ENCODE data around the gene PLXNA1. TPM values are rescaled to one million over a fixed set of nuclear protein-coding genes. Genes with fewer than 3 reads are reported as not detected.

PLXNA1 gene
- total and polyA plus RNA-seq, 2 experiments from 2014 or later = 11.0 to 73.5 TPM

DNA sequence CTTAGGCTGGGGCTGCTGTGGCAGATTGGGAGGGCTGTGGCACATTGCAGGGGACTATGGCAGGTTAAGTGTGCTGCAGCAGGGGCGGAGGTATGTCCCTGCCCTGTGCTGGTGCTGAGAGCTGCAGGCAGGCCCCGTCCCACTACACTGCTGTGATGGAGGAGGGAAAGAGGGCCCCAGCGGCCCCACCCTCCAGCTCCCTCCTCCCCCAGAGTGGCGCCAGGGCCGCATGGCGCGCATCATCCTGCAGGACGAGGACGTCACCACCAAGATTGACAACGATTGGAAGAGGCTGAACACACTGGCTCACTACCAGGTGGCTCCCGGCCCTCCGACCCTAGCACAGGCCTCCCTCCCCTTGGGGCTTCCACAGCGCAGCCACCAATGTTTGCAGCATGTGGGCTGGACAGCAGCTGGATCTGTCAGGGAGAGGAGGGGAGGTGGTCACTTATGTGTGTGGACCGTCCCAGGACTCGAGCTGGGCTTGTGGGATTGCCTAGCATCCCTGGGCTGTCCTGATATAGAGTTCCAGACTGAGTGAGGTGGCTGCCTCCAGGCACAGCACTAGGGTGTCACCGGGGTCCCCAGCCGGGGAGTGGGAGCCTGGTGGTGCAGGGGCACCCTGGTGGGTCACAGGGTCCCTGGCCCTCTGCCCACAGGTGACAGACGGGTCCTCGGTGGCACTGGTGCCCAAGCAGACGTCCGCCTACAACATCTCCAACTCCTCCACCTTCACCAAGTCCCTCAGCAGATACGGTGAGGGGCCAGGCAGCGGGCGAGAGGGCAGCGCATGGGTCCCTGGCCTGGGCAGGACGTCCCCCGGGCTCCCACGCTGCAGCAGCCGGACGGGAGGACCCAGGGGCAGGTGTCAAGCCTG lies 46.1 kb downstream of the PLXNA1 start (continued):
- TF ChIP-seq, protein P1, sequence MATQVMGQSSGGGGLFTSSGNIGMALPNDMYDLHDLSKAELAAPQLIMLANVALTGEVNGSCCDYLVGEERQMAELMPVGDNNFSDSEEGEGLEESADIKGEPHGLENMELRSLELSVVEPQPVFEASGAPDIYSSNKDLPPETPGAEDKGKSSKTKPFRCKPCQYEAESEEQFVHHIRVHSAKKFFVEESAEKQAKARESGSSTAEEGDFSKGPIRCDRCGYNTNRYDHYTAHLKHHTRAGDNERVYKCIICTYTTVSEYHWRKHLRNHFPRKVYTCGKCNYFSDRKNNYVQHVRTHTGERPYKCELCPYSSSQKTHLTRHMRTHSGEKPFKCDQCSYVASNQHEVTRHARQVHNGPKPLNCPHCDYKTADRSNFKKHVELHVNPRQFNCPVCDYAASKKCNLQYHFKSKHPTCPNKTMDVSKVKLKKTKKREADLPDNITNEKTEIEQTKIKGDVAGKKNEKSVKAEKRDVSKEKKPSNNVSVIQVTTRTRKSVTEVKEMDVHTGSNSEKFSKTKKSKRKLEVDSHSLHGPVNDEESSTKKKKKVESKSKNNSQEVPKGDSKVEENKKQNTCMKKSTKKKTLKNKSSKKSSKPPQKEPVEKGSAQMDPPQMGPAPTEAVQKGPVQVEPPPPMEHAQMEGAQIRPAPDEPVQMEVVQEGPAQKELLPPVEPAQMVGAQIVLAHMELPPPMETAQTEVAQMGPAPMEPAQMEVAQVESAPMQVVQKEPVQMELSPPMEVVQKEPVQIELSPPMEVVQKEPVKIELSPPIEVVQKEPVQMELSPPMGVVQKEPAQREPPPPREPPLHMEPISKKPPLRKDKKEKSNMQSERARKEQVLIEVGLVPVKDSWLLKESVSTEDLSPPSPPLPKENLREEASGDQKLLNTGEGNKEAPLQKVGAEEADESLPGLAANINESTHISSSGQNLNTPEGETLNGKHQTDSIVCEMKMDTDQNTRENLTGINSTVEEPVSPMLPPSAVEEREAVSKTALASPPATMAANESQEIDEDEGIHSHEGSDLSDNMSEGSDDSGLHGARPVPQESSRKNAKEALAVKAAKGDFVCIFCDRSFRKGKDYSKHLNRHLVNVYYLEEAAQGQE (IDR thresholded peaks at IDR 0.05; ENCODE audit: unreplicated experiment) = no peak
- no peak for TF ChIP-seq EZH2phosphoT487 (IDR thresholded peaks at IDR 0.05; ENCODE audit: unreplicated experiment)

GRCh38 chr3:127029658-127030507 lies 47.0 kb downstream of the PLXNA1 start:
- Histone ChIP-seq H3K4me3 (no peak overlapping the region), H3K27ac (ENCODE audit: low read depth) (no peak overlapping the region), H3K27me3 (ENCODE audit: insufficient read depth) (no peaks in the 10 kb centered on the region), H3K36me3 (ENCODE audit: insufficient read depth) (no peaks in the 10 kb centered on the region), H4K20me1 (replicated peaks; ENCODE audit: insufficient read depth) (no peaks in the 10 kb centered on the region), H3K4me2 (no peak overlapping the region), H3K9me2 (ENCODE audit: insufficient read depth) (no peaks in the 10 kb centered on the region), H3K79me2 (replicated peaks; ENCODE audit: insufficient read depth) (no peaks in the 10 kb centered on the region), H2AFZ (no peak overlapping the region), H3K4me1 (ENCODE audit: insufficient read depth) (no peaks in the 10 kb centered on the region), H3F3A (replicated peaks; ENCODE audit: low read depth) (no peaks in the 10 kb centered on the region)
- TF ChIP-seq EZH2phosphoT487 (IDR thresholded peaks at IDR 0.05; ENCODE audit: unreplicated experiment) = no peak
- peaks cover 22% of the 10 kb centered on the region for H3K36me3 Mint-ChIP-seq (ENCODE audit: low read depth)
- ATAC-seq (no peak), DNase-seq (ENCODE audit: low spot score) (no peak)
- no peaks in the 10 kb centered on the region; the same call in 2 of the 3 replicates for H3K4me1 Mint-ChIP-seq
- peaks cover 12% of the 10 kb centered on the region for H3K27me3 Mint-ChIP-seq (ENCODE audit: insufficient read depth, low read depth, poor library complexity)
- no peak overlapping the region for H3K27ac Mint-ChIP-seq
- no peak overlapping the region for H3K4me3 Mint-ChIP-seq
- H3K9me3 Mint-ChIP-seq = no peaks in the 10 kb centered on the region

DNA sequence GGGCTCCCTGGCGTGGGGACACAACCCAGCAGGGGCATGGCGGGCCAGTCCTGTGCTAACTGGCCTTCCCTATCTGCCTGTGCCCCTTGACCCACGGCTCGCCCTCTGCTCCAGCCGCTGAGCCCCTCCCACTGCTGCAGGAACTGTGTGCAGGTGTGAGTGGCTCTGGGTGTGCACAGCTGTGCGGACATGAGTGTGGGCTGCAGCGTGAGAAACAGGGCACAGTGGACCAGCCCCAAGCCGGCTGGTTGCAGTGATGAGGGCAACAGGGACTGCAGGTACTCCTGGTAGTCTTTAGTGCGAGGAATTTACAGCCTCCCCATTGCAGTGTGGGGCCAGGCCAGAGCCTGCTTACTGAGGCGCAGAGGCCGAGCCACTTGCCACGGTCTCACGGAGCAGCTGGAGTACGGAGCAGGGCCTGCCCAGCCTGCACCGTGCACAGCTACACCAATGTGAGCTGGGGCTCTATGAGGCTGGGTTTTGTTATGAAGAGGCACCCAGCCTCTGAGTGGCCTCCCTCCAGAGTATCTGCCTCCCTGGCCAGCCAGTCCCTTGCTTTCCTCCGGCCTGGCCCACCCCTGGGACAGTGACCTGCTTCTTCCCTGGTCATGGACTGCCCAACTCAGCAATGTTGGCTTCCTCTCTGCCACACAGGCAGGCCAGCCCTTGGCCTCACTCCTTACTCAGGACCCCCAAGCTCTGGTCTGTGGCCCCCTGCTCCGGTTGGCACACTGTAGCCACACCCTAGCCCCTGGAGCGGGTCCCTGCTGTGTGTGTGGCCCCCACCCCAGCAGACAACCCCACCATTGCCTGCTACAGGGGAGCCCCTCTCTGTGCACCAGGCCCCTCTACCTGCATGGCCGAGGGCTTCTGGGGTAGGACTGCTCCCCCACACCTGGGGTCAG lies 47.8 kb downstream of the PLXNA1 start:
- Histone ChIP-seq H4K20me1 (replicated peaks; ENCODE audit: insufficient read depth) (no peaks in the 10 kb centered on the region; the same call in 1 of the 2 replicates), H3F3A (replicated peaks; ENCODE audit: low read depth) (no peaks in the 10 kb centered on the region), H3K27me3 (ENCODE audit: insufficient read depth) (no peaks in the 10 kb centered on the region), H3K79me2 (replicated peaks; ENCODE audit: insufficient read depth) (no peaks in the 10 kb centered on the region), H3K4me3 (no peak overlapping the region), H3K4me2 (no peak overlapping the region), H3K4me1 (ENCODE audit: insufficient read depth) (no peaks in the 10 kb centered on the region), H2AFZ (no peak overlapping the region), H3K9me2 (ENCODE audit: insufficient read depth) (no peaks in the 10 kb centered on the region), H3K36me3 (ENCODE audit: insufficient read depth) (no peaks in the 10 kb centered on the region), H3K27ac (ENCODE audit: low read depth) (no peak overlapping the region)
- H3K27ac Mint-ChIP-seq = no peak overlapping the region
- no peak for ATAC-seq
- no peak for DNase-seq (ENCODE audit: low spot score)
- no peaks in the 10 kb centered on the region; the same call in 2 of the 3 replicates for H3K4me1 Mint-ChIP-seq
- H3K27me3 Mint-ChIP-seq (ENCODE audit: insufficient read depth, low read depth, poor library complexity) = peaks cover 15% of the 10 kb centered on the region
- H3K4me3 Mint-ChIP-seq = no peak overlapping the region
- H3K36me3 Mint-ChIP-seq (ENCODE audit: low read depth) = peaks cover 22% of the 10 kb centered on the region
- no peaks in the 10 kb centered on the region for H3K9me3 Mint-ChIP-seq
- TF ChIP-seq JUNB (IDR thresholded peaks at IDR 0.05; ENCODE audit: unreplicated experiment) (no peak), POLR2AphosphoS5 (IDR thresholded peaks at IDR 0.05; ENCODE audit: low read depth) (no peak), STAT1 (IDR thresholded peaks at IDR 0.05; ENCODE audit: unreplicated experiment) (no peak)

Data from GM23338 (cell line).